22Rv1 (cell line): Measurements from ENCODE around the gene TIA1.
"Not testable (repeated sequence)": the region's sequence is repeated elsewhere in the genome, so short reads cannot be mapped to it uniquely, and the experiment has no call there.

Experiments
- ZFX ChIP-seq: fragments of 450-650 bp; IDR thresholded peaks from 2 replicates; pipeline ENCODE4 v1.6.1; 2017; ENCODE audit warnings: antibody characterized with exemption, borderline replicate concordance
- TF ChIP-seq, protein P1 (sequence below): fragments of 450-650 bp; IDR thresholded peaks from 2 replicates; pipeline ENCODE4 v1.5.1; 2017; ENCODE audit warnings: mild to moderate bottlenecking

DNA sequence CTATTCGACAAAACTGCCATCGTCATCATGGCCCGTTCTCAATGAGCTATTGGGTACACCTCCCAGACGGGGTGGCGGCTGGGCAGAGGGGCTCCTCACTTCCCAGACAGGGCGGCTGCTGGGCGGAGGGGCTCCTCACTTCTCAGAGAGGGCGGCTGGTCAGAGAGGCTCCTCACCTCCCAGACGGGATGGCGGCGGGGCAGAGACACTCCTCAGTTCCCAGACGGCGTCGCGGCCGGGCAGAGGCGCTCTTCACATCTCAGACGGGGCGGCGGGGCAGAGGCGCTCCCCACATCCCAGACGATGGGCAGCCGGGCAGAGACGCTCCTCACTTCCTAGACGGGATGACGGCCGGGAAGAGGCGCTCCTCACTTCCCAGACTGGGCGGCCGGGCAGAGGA is 18.5 kb upstream of the TIA1 start:
- TF ChIP-seq, protein P1, sequence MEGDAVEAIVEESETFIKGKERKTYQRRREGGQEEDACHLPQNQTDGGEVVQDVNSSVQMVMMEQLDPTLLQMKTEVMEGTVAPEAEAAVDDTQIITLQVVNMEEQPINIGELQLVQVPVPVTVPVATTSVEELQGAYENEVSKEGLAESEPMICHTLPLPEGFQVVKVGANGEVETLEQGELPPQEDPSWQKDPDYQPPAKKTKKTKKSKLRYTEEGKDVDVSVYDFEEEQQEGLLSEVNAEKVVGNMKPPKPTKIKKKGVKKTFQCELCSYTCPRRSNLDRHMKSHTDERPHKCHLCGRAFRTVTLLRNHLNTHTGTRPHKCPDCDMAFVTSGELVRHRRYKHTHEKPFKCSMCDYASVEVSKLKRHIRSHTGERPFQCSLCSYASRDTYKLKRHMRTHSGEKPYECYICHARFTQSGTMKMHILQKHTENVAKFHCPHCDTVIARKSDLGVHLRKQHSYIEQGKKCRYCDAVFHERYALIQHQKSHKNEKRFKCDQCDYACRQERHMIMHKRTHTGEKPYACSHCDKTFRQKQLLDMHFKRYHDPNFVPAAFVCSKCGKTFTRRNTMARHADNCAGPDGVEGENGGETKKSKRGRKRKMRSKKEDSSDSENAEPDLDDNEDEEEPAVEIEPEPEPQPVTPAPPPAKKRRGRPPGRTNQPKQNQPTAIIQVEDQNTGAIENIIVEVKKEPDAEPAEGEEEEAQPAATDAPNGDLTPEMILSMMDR, result not testable (repeated sequence)
- TF ChIP-seq ZFX, result not testable (repeated sequence)
